ENCODE data around the gene PCDHB7. TPM values are rescaled to one million over a fixed set of nuclear protein-coding genes. Genes with fewer than 3 reads are reported as not detected.
"Not testable (repeated sequence)": the region's sequence is repeated elsewhere in the genome, so short reads cannot be mapped to it uniquely, and the experiment has no call there.

Gene PCDHB7
- total RNA-seq, 1 experiment from 2014 or later, result not detected

DNA sequence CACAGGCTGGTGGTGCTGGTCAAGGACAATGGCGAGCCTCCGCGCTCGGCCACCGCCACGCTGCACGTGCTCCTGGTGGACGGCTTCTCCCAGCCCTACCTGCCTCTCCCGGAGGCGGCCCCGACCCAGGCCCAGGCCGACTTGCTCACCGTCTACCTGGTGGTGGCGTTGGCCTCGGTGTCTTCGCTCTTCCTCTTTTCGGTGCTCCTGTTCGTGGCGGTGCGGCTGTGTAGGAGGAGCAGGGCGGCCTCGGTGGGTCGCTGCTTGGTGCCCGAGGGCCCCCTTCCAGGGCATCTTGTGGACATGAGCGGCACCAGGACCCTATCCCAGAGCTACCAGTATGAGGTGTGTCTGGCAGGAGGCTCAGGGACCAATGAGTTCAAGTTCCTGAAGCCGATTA lies 43.6 kb downstream of the PCDHB7 start:
- H3K9me3 ChIP-seq; H3K27me3 Mint-ChIP-seq (ENCODE audit: insufficient read depth, unreplicated experiment); H3K27me3 ChIP-seq (replicated peaks; ENCODE audit: control insufficient read depth, insufficient read depth, low read length); H3K36me3 Mint-ChIP-seq (ENCODE audit: insufficient read depth, unreplicated experiment); H3K36me3 ChIP-seq (ENCODE audit: control insufficient read depth, insufficient read depth, low read length); POLR2A ChIA-PET; H3K4me1 Mint-ChIP-seq (ENCODE audit: low read depth, unreplicated experiment); H3K27ac Mint-ChIP-seq (ENCODE audit: unreplicated experiment); BruUV-seq (replicated peaks); intact Hi-C loops (cut with micrococcal nuclease; ENCODE audit: unreplicated experiment); H3K4me3 Mint-ChIP-seq (ENCODE audit: unreplicated experiment); CTCF ChIA-PET; H3K4me3 ChIP-seq (ENCODE audit: low read depth, low read length); DNase-seq; H3K4me1 ChIP-seq: not testable (repeated sequence)
- peaks cover 33% of the 10 kb centered on the region for H3K9me3 Mint-ChIP-seq (ENCODE audit: unreplicated experiment)

DNA sequence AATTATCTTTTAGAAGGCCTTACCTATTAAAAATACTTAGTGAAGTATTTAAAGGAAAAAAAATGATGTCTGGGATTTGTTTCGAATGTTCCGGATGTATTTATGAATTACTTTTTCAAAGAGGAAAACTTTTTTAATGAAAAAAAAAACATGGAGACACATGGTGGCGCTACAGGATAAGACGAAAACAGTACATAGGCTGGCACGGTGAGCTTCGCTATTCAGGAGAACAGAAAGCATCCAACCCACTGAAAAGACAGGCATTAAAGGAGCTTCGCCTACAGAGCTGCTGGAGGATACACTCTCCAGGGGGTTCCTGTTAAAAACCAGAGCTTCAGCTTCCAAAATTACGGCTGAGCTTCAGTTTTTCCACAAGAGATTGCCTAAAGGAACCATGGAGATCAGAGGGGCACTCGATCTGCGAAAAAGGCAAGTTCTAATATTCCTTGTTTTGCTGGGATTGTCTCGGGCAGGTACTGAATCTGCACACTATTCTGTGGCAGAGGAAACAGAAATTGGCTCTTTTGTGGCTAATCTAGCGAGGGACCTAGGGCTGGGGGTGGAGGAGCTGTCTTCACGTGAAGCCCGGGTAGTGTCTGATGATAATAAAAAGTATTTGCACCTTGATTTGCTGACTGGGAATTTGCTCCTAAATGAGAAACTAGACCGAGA lies 50.8 kb downstream of the PCDHB7 start, which contains the start of gene PCDHB14:
Gene PCDHB14, plus strand, starts transcription at position 232 of the 672 bp plus-strand sequence. Its CDS starts 163 bp downstream, at position 395.
- peaks cover 39% of the 10 kb centered on the region for H3K9me3 Mint-ChIP-seq (ENCODE audit: unreplicated experiment)

DNA sequence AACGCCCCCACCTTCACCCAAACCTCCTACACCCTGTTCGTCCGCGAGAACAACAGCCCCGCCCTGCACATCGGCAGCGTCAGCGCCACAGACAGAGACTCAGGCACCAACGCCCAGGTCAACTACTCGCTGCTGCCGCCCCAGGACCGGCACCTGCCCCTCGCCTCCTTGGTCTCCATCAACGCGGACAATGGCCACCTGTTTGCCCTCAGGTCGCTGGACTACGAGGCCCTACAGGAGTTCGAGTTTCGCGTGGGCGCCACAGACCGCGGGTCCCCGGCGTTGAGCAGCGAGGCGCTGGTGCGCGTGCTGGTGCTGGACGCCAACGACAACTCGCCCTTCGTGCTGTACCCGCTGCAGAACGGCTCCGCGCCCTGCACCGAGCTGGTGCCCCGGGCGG lies 52.4 kb downstream of the PCDHB7 start:
- peaks cover 40% of the 10 kb centered on the region for H3K9me3 Mint-ChIP-seq (ENCODE audit: unreplicated experiment)
- DNase-seq; H3K27me3 ChIP-seq (replicated peaks; ENCODE audit: control insufficient read depth, insufficient read depth, low read length); H3K4me3 Mint-ChIP-seq (ENCODE audit: unreplicated experiment); H3K27me3 Mint-ChIP-seq (ENCODE audit: insufficient read depth, unreplicated experiment); H3K36me3 Mint-ChIP-seq (ENCODE audit: insufficient read depth, unreplicated experiment); BruUV-seq (replicated peaks); H3K27ac Mint-ChIP-seq (ENCODE audit: unreplicated experiment); POLR2A ChIA-PET; H3K9me3 ChIP-seq; H3K4me3 ChIP-seq (ENCODE audit: low read depth, low read length); H3K36me3 ChIP-seq (ENCODE audit: control insufficient read depth, insufficient read depth, low read length); H3K4me1 ChIP-seq; H3K4me1 Mint-ChIP-seq (ENCODE audit: low read depth, unreplicated experiment); intact Hi-C loops (cut with micrococcal nuclease; ENCODE audit: unreplicated experiment); CTCF ChIA-PET: not testable (repeated sequence)

More for the DNA sequence above, 50.8 kb downstream of the PCDHB7 start, which contains the start of gene PCDHB14:
- Mint-ChIP-seq H3K4me1 (ENCODE audit: low read depth, unreplicated experiment) (no peaks in the 10 kb centered on the region), H3K4me3 (ENCODE audit: unreplicated experiment) (peak within 1 kb of the TSS; percentile 58), H3K36me3 (ENCODE audit: insufficient read depth, unreplicated experiment) (no peaks in the 10 kb centered on the region), H3K27ac (ENCODE audit: unreplicated experiment) (no peak within 1 kb of the TSS), H3K27me3 (ENCODE audit: insufficient read depth, unreplicated experiment) (no peaks in the 10 kb centered on the region)
- no TSS peak for BruUV-seq (replicated peaks)
- Histone ChIP-seq H3K36me3 (ENCODE audit: control insufficient read depth, insufficient read depth, low read length) (no peaks in the 10 kb centered on the region), H3K9me3 (peaks cover 5% of the 10 kb centered on the region; the same call in 1 of the 2 replicates), H3K4me3 (ENCODE audit: low read depth, low read length) (peak within 1 kb of the TSS; percentile 32), H3K27me3 (replicated peaks; ENCODE audit: control insufficient read depth, insufficient read depth, low read length) (no peaks in the 10 kb centered on the region), H3K4me1 (no peaks in the 10 kb centered on the region)
- TF ChIP-seq CTCF (IDR thresholded peaks at IDR 0.05; ENCODE audit: insufficient read depth in 1 of 2, low read depth in 1 of 2, low read length in 1 of 2, severe bottlenecking in 1 of 2, unreplicated experiment in 1 of 2), result peak; percentile 21 to 29
- ChIA-PET CTCF (interaction anchor here (0.6 to 1.5 kb wide), 7 partner anchors 97 to 369 kb away, joined by 4 to 11 read pairs (median 5); partner anchors contain the start of genes PCDHGA10, PCDHGB5 and TAF7), POLR2A (interaction anchor here (0.9 kb wide), 1 partner anchor 97 kb away, joined by 3 read pairs; no protein-coding TSS in a partner anchor)
- peak in 1 of 2 experiments; percentile 28 for DNase-seq
- intact Hi-C loops (cut with micrococcal nuclease; ENCODE audit: unreplicated experiment), result loop anchor here (1.0 kb wide), 3 partner anchors 302 to 341 kb away; no protein-coding TSS in a partner anchor

DNA sequence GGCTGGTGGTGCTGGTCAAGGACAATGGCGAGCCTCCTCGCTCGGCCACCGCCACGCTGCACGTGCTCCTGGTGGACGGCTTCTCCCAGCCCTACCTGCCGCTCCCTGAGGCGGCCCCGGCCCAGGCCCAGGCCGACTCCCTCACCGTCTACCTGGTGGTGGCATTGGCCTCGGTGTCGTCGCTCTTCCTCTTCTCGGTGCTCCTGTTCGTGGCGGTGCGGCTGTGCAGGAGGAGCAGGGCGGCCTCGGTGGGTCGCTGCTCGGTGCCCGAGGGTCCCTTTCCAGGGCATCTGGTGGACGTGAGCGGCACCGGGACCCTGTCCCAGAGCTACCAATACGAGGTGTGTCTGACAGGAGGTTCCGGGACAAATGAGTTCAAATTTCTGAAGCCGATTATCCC lies 53.0 kb downstream of the PCDHB7 start:
- H3K4me3 ChIP-seq (ENCODE audit: low read depth, low read length); H3K36me3 ChIP-seq (ENCODE audit: control insufficient read depth, insufficient read depth, low read length); H3K4me3 Mint-ChIP-seq (ENCODE audit: unreplicated experiment); intact Hi-C loops (cut with micrococcal nuclease; ENCODE audit: unreplicated experiment); H3K9me3 ChIP-seq; H3K27me3 ChIP-seq (replicated peaks; ENCODE audit: control insufficient read depth, insufficient read depth, low read length); H3K27ac Mint-ChIP-seq (ENCODE audit: unreplicated experiment); POLR2A ChIA-PET; BruUV-seq (replicated peaks); H3K4me1 ChIP-seq; CTCF ChIA-PET; H3K27me3 Mint-ChIP-seq (ENCODE audit: insufficient read depth, unreplicated experiment); DNase-seq; H3K4me1 Mint-ChIP-seq (ENCODE audit: low read depth, unreplicated experiment); H3K36me3 Mint-ChIP-seq (ENCODE audit: insufficient read depth, unreplicated experiment): not testable (repeated sequence)
- peaks cover 34% of the 10 kb centered on the region for H3K9me3 Mint-ChIP-seq (ENCODE audit: unreplicated experiment)

Other genes with a start within 250 kb of the PCDHB7 start
- not detected in 2 replicates for gene PCDHAC1, start 246.3 kb upstream of the PCDHB7 start, total RNA-seq (2022)
- not detected in 2 replicates for gene PCDHAC2, start 206.2 kb upstream of the PCDHB7 start, total RNA-seq (2022)
- gene PCDHB1, start 121.3 kb upstream of the PCDHB7 start, total RNA-seq (2022), result not detected in 2 replicates
- 0.20 and 0.21 TPM in 2 replicates for gene PCDHB2, start 78.0 kb upstream of the PCDHB7 start, total RNA-seq (2022)
- not detected in 2 replicates for gene PCDHB3, start 72.2 kb upstream of the PCDHB7 start, total RNA-seq (2022)
- gene PCDHB4, start 50.8 kb upstream of the PCDHB7 start, total RNA-seq (2022), result not detected in 2 replicates
- not detected in 2 replicates for gene PCDHB5, start 37.4 kb upstream of the PCDHB7 start, total RNA-seq (2022)
- gene PCDHB6, start 22.6 kb upstream of the PCDHB7 start, total RNA-seq (2022), result not detected in 2 replicates
- not detected in 2 replicates for gene PCDHB8, start 5.1 kb downstream of the PCDHB7 start, total RNA-seq (2022)
- 0.07 TPM in 1 of 2 replicates, not detected in the other for gene PCDHB16, start 9.7 kb downstream of the PCDHB7 start, total RNA-seq (2022)
- not detected in 2 replicates for gene PCDHB9, start 14.5 kb downstream of the PCDHB7 start, total RNA-seq (2022)
- gene PCDHB10, start 19.7 kb downstream of the PCDHB7 start, total RNA-seq (2022), result 0.09 TPM in 1 of 2 replicates, not detected in the other
- gene PCDHB11, start 27.0 kb downstream of the PCDHB7 start, total RNA-seq (2022), result 0.12 TPM in 1 of 2 replicates, not detected in the other
- gene PCDHB12, start 36.1 kb downstream of the PCDHB7 start, total RNA-seq (2022), result 0.12 TPM in 1 of 2 replicates, not detected in the other
- gene PCDHB13, start 41.3 kb downstream of the PCDHB7 start, total RNA-seq (2022), result 0.12 TPM in 1 of 2 replicates, not detected in the other
- gene PCDHB14, start 50.7 kb downstream of the PCDHB7 start, total RNA-seq (2022), result 0.41 and 0.44 TPM in 2 replicates
- gene PCDHB15, start 72.8 kb downstream of the PCDHB7 start, total RNA-seq (2022), result 0.21 TPM in 1 of 2 replicates, not detected in the other
- 0.64 and 0.67 TPM in 2 replicates for gene SLC25A2, start 131.4 kb downstream of the PCDHB7 start, total RNA-seq (2022)
- gene TAF7, start 148.1 kb downstream of the PCDHB7 start, total RNA-seq (2022), result 77.2 and 78.7 TPM in 2 replicates
- 0.64 and 1.1 TPM in 2 replicates for gene PCDHGA1, start 157.9 kb downstream of the PCDHB7 start, total RNA-seq (2022)
- gene PCDHGA2, start 166.1 kb downstream of the PCDHB7 start, total RNA-seq (2022), result 0.20 and 0.23 TPM in 2 replicates
- 0.11 TPM in 1 of 2 replicates, not detected in the other for gene PCDHGA3, start 171.2 kb downstream of the PCDHB7 start, total RNA-seq (2022)
- 0.60 and 0.66 TPM in 2 replicates for gene PCDHGB1, start 177.5 kb downstream of the PCDHB7 start, total RNA-seq (2022)
- 0.49 and 0.54 TPM in 2 replicates for gene PCDHGA4, start 182.4 kb downstream of the PCDHB7 start, total RNA-seq (2022)
- gene PCDHGB2, start 187.3 kb downstream of the PCDHB7 start, total RNA-seq (2022), result 1.00 and 1.3 TPM in 2 replicates
- gene PCDHGA5, start 191.5 kb downstream of the PCDHB7 start, total RNA-seq (2022), result 0.57 and 0.72 TPM in 2 replicates
- 0.54 and 0.60 TPM in 2 replicates for gene PCDHGB3, start 197.6 kb downstream of the PCDHB7 start, total RNA-seq (2022)
- 0.49 and 0.79 TPM in 2 replicates for gene PCDHGA6, start 201.2 kb downstream of the PCDHB7 start, total RNA-seq (2022)
- gene PCDHGA7, start 210.1 kb downstream of the PCDHB7 start, total RNA-seq (2022), result 0.09 and 0.43 TPM in 2 replicates
- 0.12 and 0.14 TPM in 2 replicates for gene PCDHGB4, start 215.1 kb downstream of the PCDHB7 start, total RNA-seq (2022)
- gene PCDHGA8, start 220.0 kb downstream of the PCDHB7 start, total RNA-seq (2022), result 0.14 and 0.18 TPM in 2 replicates
- 13.2 and 13.4 TPM in 2 replicates for gene PCDHGB5, start 225.3 kb downstream of the PCDHB7 start, total RNA-seq (2022)
- 2.8 and 4.4 TPM in 2 replicates for gene PCDHGA9, start 230.1 kb downstream of the PCDHB7 start, total RNA-seq (2022)
- 2.5 and 2.8 TPM in 2 replicates for gene PCDHGB6, start 235.4 kb downstream of the PCDHB7 start, total RNA-seq (2022)
- 2.9 and 3.6 TPM in 2 replicates for gene PCDHGA10, start 240.3 kb downstream of the PCDHB7 start, total RNA-seq (2022)
- gene PCDHGB7, start 245.0 kb downstream of the PCDHB7 start, total RNA-seq (2022), result 2.3 and 2.4 TPM in 2 replicates
- 1.2 and 1.9 TPM in 2 replicates for gene PCDHGA11, start 248.4 kb downstream of the PCDHB7 start, total RNA-seq (2022)